HEK293T (cell line): ENCODE results near the gene TOP3A.

Experiments used
- CTCF ChIA-PET: fragments of 350-600 bp; formaldehyde crosslinking; extraction: SDS; loops from one replicate; lab custom pipeline; 2021; ENCODE audit warnings: antibody characterized with exemption, inconsistent platforms; lab: Yijun Ruan, JAX
- POLR2A ChIA-PET: fragments of 350-600 bp; formaldehyde crosslinking; extraction: SDS; loops from one replicate; lab custom pipeline; 2020; ENCODE audit warnings: antibody characterized with exemption, inconsistent platforms; lab: Yijun Ruan, JAX
- DNase-seq: peaks from one replicate; pipeline ENCODE4 v3.0.0; 2012; ENCODE audit warnings: mixed read lengths; ENCODE audit errors: extremely low spot score
- ARNT ChIP-seq: fragments of 450-650 bp; IDR thresholded peaks from 2 replicates; pipeline ENCODE4 v1.6.1; 2017; ENCODE audit warnings: mild to moderate bottlenecking
- BHLHE40 ChIP-seq: fragments of 450-650 bp; IDR thresholded peaks from 2 replicates; pipeline ENCODE4 v1.6.1; 2016; ENCODE audit warnings: mild to moderate bottlenecking, moderate library complexity, borderline replicate concordance
- CTBP1 ChIP-seq: fragments of 450-650 bp; IDR thresholded peaks from 2 replicates; pipeline ENCODE4 v1.6.1; 2016; ENCODE audit warnings: borderline replicate concordance
- ELF4 ChIP-seq: fragments of 450-650 bp; IDR thresholded peaks from 2 replicates; pipeline ENCODE4 v1.6.1; 2017; ENCODE audit warnings: antibody characterized with exemption
- FOXA1 ChIP-seq: fragments of 450-650 bp; IDR thresholded peaks from 2 replicates; pipeline ENCODE4 v1.6.1; 2016; ENCODE audit warnings: mild to moderate bottlenecking
- FOXK2 ChIP-seq: fragments of 450-650 bp; IDR thresholded peaks from 2 replicates; pipeline ENCODE4 v1.6.1; 2016; ENCODE audit warnings: mild to moderate bottlenecking
- FOXM1 ChIP-seq: fragments of 450-650 bp; IDR thresholded peaks from 2 replicates; pipeline ENCODE4 v1.6.1; 2017; ENCODE audit warnings: mild to moderate bottlenecking, borderline replicate concordance
- HDGF ChIP-seq: fragments of 450-650 bp; IDR thresholded peaks from 2 replicates; pipeline ENCODE4 v1.6.1; 2017; ENCODE audit warnings: antibody characterized with exemption, borderline replicate concordance
- L3MBTL2 ChIP-seq: fragments of 450-650 bp; conservative IDR thresholded peaks from 2 replicates; pipeline ENCODE4 v1.6.1; 2016; ENCODE audit warnings: mild to moderate bottlenecking
- LEF1 ChIP-seq: fragments of 450-650 bp; IDR thresholded peaks from 2 replicates; pipeline ENCODE4 v1.6.1; 2017; ENCODE audit warnings: mild to moderate bottlenecking, borderline replicate concordance
- NFRKB ChIP-seq: fragments of 450-650 bp; IDR thresholded peaks from 2 replicates; pipeline ENCODE4 v1.6.1; 2016; ENCODE audit warnings: mild to moderate bottlenecking, moderate library complexity
- PKNOX1 ChIP-seq: fragments of 450-650 bp; IDR thresholded peaks from 2 replicates; pipeline ENCODE4 v1.6.1; 2016
- SP1 ChIP-seq: fragments of 450-650 bp; IDR thresholded peaks from 2 replicates; pipeline ENCODE4 v1.6.1; 2017
- SUZ12 ChIP-seq: fragments of 450-650 bp; IDR thresholded peaks from 2 replicates; pipeline ENCODE4 v1.6.1; 2016; ENCODE audit warnings: mild to moderate bottlenecking
- TARDBP ChIP-seq: fragments of 450-650 bp; IDR thresholded peaks from 2 replicates; pipeline ENCODE4 v1.6.1; 2016
- ZNF384 ChIP-seq: fragments of 450-650 bp; IDR thresholded peaks from 2 replicates; pipeline ENCODE4 v1.6.1; 2016

The TOP3A gene

GRCh38 chr17:18267366-18267765 is 47.4 kb downstream of the TOP3A start:
- POLR2A ChIA-PET: interaction anchor here (0.8 to 1.4 kb wide), 2 partner anchors 14 to 47 kb away, joined by 3 to 6 read pairs; partner anchors contain the start of genes SMCR8 and TOP3A
- no peak for DNase-seq
- CTCF ChIA-PET: no interaction called here
- TF ChIP-seq BHLHE40 (no peak), ZNF384 (no peak), L3MBTL2 (no peak), LEF1 (no peak), HDGF (no peak), ARNT (no peak), TARDBP (no peak), NFRKB (no peak), FOXA1 (no peak), FOXK2 (no peak), PKNOX1 (no peak), SP1 (no peak), CTBP1 (no peak), SUZ12 (no peak), FOXM1 (no peak)

GRCh38 chr17:18263885-18264682 is 50.7 kb downstream of the TOP3A start:
- POLR2A ChIA-PET: interaction anchor here (0.6 to 1.7 kb wide), 4 partner anchors 9 to 58 kb away, joined by 3 to 7 read pairs (median 3); no protein-coding TSS in a partner anchor
- TF ChIP-seq CTBP1: no peak
- no peak for TF ChIP-seq HDGF
- CTCF ChIA-PET: interaction anchor here (1.3 kb wide), 1 partner anchor 41 kb away, joined by 3 read pairs; no protein-coding TSS in a partner anchor
- no peak for DNase-seq

GRCh38 chr17:18262641-18263040 is 52.2 kb downstream of the TOP3A start:
- POLR2A ChIA-PET: interaction anchor here (1.1 to 1.5 kb wide), 2 partner anchors 14 to 50 kb away, joined by 4 read pairs; no protein-coding TSS in a partner anchor
- TF ChIP-seq L3MBTL2: no peak
- no peak for TF ChIP-seq TARDBP
- no peak for TF ChIP-seq FOXM1
- no peak for TF ChIP-seq FOXK2
- no peak for TF ChIP-seq CTBP1
- no peak for TF ChIP-seq BHLHE40
- no peak for TF ChIP-seq NFRKB
- TF ChIP-seq ARNT: no peak
- CTCF ChIA-PET: no interaction called here
- DNase-seq: no peak

- CTCF ChIA-PET: no interaction called here
- TF ChIP-seq L3MBTL2: no peak
- no peak for TF ChIP-seq SUZ12
- no peak for TF ChIP-seq FOXM1
- no peak for TF ChIP-seq CTBP1
- no peak for TF ChIP-seq PKNOX1
- no peak for TF ChIP-seq ZNF384
- TF ChIP-seq NFRKB: no peak
- no peak for TF ChIP-seq FOXA1
- TF ChIP-seq BHLHE40: no peak
- no peak for TF ChIP-seq ARNT
- TF ChIP-seq FOXK2: no peak
- TF ChIP-seq ELF4: no peak
- TF ChIP-seq LEF1: no peak
- no peak for TF ChIP-seq HDGF
- POLR2A ChIA-PET: interaction anchor here (1.0 to 1.5 kb wide), 3 partner anchors 14 to 50 kb away, joined by 3 to 4 read pairs (median 4); no protein-coding TSS in a partner anchor
- no peak for DNase-seq
Measured at GRCh38 chr17:18262111-18262510, 52.7 kb downstream of the TOP3A start.

- DNase-seq: no peak
- CTCF ChIA-PET: no interaction called here
- POLR2A ChIA-PET: interaction anchor here (0.6 to 1.5 kb wide), 3 partner anchors 15 to 53 kb away, joined by 3 to 4 read pairs (median 3); partner anchors contain the start of genes SMCR8 and TOP3A
- TF ChIP-seq TARDBP (no peak), FOXM1 (no peak), ELF4 (no peak), SP1 (no peak), BHLHE40 (no peak), ARNT (no peak), FOXA1 (no peak)
Measured at GRCh38 chr17:18261659-18262058, 53.1 kb downstream of the TOP3A start.

- ChIA-PET POLR2A (interaction anchor here (0.6 to 1.5 kb wide), 5 partner anchors 13 to 54 kb away, joined by 3 to 4 read pairs (median 3); partner anchors contain the start of genes SMCR8 and TOP3A), CTCF (no interaction called here)
- peak; percentile 27 for DNase-seq
- TF ChIP-seq ELF4 (no peak), SP1 (no peak)
Measured at GRCh38 chr17:18261146-18261515, 53.7 kb downstream of the TOP3A start.
